Transverse colon (tissue), 3 donors: ENCODE measurements around the gene GOLGA1.

Experiments used
- EP300 ChIP-seq: sonication (generic); formaldehyde crosslinking; IDR thresholded peaks from one replicate; pipeline ENCODE4 v1.6.1; 2017; ENCODE audit warnings: antibody characterized with exemption, low read depth
- TF ChIP-seq, protein P1 (sequence below), 5 experiments: fragments of 200-600 bp in 3 of 5; fragments of 450-650 bp in 2 of 5; sonication (generic) in 3 of 5; IDR thresholded peaks; 1 replicate in 2 of 5; 2 replicates in 3 of 5; pipeline ENCODE4 v1.5.1; 2016 to 2017; ENCODE audit warnings: antibody characterized with exemption in 5 of 5, inconsistent platforms in 3 of 5, mild to moderate bottlenecking in 2 of 5, moderate library complexity in 1 of 5

DNA sequence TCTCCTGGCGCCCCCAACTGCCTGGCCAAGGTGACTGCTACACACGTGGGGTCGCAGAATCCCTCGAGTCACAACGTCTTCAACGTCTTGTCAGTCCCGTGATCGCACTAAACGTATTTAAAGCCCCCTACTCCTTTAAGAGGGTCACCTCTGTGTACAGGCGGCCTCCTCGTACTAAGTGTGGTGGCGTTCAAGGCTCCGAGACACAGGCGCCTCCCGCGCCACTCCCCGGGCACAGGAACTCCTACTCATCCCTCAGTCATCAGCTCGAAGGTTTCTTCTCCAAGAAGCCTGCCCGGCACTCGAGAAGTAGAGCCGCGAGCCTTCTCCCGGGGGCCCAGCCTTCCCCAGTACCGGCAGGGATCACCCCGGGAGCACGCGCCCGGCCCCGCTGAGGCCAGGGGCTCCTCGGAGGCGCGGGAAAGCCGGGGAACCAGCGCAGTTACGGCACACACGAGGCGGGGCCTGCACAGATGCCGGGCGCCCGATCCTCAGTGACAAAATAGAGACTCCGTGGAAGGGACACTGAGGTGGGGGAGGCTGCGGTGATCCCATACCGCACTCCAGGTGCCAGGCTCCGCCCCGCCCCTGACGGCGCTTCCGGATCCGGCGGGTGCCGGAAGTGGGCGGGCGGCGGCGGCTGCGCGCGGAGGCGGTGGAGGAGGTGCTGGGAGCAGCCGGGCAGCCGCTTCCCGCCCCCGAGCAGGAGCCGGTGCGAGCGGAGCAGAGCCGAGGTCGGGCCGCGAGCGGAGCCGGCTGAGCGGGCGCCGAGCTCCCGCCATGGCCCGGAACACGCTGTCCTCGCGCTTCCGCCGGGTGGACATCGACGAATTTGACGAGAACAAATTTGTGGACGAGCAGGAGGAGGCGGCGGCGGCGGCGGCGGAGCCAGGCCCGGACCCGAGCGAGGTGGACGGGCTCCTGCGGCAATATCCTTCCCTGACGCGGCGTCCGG, 72.1 kb downstream of the GOLGA1 start:
- TF ChIP-seq, protein P1, sequence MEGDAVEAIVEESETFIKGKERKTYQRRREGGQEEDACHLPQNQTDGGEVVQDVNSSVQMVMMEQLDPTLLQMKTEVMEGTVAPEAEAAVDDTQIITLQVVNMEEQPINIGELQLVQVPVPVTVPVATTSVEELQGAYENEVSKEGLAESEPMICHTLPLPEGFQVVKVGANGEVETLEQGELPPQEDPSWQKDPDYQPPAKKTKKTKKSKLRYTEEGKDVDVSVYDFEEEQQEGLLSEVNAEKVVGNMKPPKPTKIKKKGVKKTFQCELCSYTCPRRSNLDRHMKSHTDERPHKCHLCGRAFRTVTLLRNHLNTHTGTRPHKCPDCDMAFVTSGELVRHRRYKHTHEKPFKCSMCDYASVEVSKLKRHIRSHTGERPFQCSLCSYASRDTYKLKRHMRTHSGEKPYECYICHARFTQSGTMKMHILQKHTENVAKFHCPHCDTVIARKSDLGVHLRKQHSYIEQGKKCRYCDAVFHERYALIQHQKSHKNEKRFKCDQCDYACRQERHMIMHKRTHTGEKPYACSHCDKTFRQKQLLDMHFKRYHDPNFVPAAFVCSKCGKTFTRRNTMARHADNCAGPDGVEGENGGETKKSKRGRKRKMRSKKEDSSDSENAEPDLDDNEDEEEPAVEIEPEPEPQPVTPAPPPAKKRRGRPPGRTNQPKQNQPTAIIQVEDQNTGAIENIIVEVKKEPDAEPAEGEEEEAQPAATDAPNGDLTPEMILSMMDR (IDR thresholded peaks at IDR 0.05), result no peak
- TF ChIP-seq EP300, result no peak
